GM19238 (cell line): ENCODE data around the gene CHMP1A.
"Not testable (repeated sequence)": the region's sequence is repeated elsewhere in the genome, so short reads cannot be mapped to it uniquely, and the experiment has no call there.

Source experiments
- DNase-seq: peaks from one replicate; pipeline ENCODE4 v3.0.0; 2011; ENCODE audit warnings: low spot score; ENCODE audit not compliant: insufficient read length

CHMP1A gene

GRCh38 chr16:89691986-89692569 lies 34.6 kb upstream of the CHMP1A start:
- no peak for DNase-seq

DNA sequence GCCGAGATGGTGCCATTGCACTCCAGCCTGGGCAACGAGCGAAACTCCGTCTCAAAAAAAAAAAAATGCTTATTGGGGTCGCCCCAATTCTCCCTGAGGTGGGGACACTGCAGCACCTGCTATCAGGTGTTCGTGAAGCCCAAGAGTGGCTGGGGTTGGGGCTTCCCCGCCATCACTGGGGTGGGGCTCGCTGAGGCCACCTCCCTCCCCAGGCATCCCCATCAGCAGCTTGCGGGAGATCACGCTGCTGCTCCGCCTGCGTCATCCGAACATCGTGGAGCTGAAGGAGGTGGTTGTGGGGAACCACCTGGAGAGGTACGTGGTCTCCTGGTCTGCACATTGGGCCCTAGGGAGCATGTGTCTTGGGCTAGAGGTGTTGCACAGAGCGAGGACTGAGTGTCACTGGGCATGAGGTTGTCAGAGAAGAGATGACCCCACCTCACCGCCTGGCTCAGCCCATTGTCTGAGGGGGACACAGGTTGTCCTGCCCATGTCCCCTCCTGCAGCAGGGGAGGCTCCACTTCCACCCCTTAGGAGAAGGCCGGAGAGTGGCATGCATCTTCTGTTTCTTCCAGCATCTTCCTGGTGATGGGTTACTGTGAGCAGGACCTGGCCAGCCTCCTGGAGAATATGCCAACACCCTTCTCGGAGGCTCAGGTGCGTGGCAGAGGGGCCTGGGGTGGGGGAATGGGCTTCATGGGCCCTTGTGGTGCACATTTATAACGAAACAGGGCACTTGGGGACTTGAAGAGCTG lies 33.9 kb upstream of the CHMP1A start:
- DNase-seq = no peak

DNA sequence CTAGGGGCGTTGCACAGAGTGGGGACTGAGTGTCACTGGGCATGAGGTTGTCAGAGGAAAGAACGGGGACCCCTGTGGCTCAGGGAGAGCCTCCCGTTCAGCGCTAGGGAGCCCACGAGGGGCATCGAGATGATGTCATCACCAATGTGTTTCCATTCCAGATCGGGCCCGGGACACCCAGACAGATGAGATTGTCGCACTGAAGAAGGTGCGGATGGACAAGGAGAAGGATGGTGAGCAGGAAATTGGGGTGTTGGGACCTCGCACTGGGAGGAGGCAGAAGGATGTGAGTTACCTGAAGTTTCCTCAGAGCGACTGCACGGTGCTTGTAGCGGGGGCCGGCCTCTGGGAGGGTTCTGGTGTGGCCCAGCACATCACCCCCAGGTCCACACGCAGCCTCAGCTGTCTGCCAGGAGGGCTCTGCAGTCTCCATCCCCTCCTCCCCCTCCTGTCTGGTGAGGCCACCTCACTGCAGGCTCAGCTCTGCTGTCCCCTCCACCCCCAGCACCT lies 32.9 kb upstream of the CHMP1A start:
- DNase-seq = no peak

DNA sequence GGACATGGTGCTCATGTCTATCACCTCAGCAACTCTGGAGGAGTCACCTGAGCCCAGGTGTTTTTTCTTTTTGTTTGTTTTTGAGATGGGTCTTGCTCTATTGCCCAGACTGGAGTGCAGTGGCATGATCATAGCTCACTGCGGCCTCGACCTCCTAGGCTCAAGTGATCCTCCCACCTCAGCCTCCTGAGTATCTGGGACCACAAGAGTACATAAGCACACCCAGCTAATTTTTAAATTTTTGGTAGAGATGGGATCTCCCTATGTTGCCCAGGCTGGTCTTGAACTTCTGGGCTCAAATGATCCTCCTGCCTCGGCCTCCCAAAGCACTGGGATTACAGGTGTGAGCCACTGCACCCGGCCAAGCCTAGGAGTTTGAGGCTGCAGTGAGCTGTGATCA lies 32.1 kb upstream of the CHMP1A start:
- DNase-seq = not testable (repeated sequence)

DNA sequence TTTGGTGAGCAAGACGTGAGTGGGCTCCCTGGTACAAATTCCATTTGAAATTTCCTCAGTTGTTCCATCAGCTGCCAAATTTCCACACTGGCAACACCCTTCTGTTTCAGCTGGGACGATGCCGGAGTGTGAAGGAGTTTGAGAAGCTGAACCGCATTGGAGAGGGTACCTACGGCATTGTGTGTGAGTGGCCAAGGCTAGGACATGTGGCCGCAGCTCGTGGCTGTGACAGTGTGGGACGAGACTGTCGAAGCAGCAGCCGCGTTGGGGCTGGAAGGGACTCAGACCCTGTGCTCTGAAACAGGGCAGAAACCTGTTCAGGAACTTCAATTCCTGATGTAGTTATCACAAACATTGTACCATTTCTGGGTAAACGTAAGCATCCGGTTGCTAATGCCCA lies 31.6 kb upstream of the CHMP1A start:
- no peak for DNase-seq

DNA sequence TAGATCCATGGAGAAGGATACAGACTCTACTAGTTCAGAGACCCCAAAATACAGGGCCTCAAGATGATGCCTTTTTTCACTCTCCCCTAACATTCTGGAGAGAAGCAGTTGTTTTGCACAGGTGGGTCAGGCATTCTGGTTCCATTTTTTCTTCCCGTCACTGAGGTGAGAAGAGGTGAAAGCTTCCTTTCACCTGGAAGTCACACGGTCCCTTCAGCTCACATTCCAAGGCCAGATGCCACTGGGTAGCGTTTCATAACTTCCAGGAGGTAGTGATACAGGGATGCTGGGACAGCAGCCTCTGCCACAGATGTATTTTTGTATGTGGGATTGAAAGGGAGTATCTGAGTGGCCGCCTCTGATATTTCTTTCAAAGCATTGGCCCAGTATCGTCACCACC lies 30.9 kb upstream of the CHMP1A start:
- no peak for DNase-seq

DNA sequence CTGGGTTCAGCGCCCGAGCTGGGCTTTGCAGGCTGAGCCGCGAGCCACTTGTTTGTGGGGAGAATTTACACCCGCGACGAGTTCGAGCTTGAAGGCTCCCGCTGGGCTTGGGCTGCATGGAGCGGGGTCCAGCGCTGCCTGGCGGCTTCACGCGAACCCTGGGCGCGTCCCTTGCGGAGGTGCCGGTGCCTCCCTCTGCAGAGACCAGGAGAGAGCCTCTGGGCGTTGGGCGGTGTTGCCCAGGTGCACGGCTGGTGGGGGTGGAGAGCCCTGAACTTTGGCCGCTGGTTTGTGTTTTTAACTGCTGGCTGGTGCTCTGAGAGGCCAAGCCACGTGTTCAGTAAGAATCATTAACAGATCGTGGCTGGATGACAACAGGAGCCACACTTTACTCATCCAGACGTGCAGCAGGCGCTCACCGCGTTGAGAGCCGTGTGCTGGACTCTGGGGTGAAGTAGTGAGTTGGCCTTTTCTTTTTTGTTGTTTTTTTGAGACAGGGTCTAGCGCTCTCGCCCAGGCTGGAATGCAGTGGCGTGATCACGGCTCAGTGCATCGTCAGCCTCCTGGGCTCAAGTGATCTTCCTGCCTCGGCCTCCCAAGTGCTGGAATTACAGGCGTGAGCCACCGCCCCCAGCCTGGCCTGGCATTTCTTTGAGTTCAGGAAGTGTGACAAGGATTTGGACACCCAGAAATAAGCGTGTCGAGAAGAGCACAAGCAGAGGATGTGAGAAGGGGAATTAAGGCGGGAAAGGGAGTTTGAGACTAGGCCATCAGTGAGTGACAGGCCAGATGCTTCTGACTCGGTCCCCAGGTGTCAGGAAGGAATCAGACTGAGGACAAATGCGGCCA lies 29.8 kb upstream of the CHMP1A start:
- DNase-seq = peak; percentile 74

GRCh38 chr16:89686520-89687091 lies 29.1 kb upstream of the CHMP1A start, which contains the start of gene CDK10:
TSS of gene CDK10 (plus strand) at chr16:89686689. CDS start at chr16:89686711, 22 bp downstream.
- DNase-seq = peak; percentile 93

GRCh38 chr16:89685916-89686315 lies 28.4 kb upstream of the CHMP1A start:
- DNase-seq = no peak

DNA sequence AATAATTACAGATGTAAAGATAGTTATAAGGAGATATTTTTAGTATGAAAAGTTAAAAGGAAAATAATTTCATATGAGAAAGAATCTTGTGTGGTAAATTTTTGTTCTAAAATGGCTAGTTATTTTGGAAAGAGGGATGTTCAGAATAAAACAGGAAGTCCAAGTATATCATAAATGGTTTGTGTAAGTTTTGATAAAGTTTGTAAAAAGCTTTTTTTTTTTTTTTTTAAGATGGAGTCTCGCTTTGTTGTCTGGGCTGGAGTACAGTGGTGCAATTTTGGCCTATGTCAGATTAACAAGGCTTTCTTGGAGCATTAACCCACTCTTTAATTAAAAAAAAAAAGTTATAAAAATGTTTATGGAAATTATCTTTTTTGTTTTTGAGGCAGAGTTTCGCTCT lies 20.8 kb upstream of the CHMP1A start:
- no peak for DNase-seq

GRCh38 chr16:89672177-89672941 lies 14.9 kb upstream of the CHMP1A start:
- no peak for DNase-seq

GRCh38 chr16:89671565-89671964 lies 14.1 kb upstream of the CHMP1A start:
- not testable (repeated sequence) for DNase-seq

- DNase-seq = no peak
Measured at GRCh38 chr16:89670496-89671431, 13.3 kb upstream of the CHMP1A start.

GRCh38 chr16:89669755-89670154 lies 12.2 kb upstream of the CHMP1A start:
- no peak for DNase-seq

DNA sequence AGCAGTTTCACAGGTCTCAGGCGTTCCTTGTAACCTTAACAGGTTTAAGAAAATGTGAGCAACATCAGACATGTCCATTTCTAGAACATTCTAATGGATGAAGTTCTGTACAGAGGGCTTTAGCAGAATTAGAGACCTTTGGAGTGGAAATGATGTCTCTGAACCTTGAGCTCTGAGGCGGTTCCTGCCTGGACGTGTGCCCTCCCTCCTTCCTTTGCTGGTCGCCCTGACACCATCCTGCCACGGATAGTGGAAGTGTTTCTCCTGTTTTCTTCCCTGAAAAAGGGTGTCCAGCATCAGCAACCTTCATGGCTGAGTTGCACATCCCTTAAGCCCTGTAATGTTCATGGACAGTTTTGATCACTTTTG lies 11.3 kb upstream of the CHMP1A start:
- no peak for DNase-seq

GRCh38 chr16:89667633-89668032 lies 10.1 kb upstream of the CHMP1A start:
- DNase-seq = no peak

- not testable (repeated sequence) for DNase-seq
Measured at GRCh38 chr16:89667000-89667399, 9.5 kb upstream of the CHMP1A start.

DNA sequence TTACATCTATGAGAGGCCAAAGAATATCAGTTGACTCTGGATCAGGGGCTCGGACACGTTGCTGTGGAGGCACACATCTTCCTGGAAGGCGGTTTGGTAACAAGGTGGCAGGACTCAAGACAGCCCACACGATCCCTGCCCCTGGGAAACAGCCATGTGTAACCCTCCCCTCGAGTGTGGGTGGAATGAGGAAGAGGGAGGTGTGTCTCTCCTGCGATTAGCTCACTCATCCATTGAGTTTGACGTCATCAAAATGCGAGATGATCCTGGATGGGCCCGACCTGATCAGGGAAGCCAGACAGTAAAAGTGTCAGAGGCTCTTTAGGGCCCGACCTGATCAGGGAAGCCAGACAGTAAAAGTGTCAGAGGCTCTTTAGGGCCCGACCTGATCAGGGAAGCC lies 6.7 kb upstream of the CHMP1A start:
- not testable (repeated sequence) for DNase-seq

DNA sequence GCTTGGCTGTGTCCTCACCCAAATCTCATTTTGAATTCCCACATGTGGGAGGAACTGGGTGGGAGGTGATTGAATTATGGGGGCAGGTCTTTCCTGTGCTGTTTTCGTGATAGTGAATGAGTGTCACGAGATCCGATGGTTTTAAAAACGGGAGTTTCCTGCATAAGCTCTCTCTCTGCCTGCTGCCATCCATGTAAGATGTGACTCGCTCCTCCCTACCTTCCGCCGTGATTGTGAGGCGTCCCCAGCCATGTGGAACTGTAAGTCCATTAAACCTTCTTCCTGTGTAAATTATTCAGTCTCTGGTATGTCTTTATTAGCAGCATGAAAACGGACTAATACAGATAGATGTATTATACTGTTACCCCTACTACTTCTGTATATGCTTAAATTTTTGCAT lies 3.7 kb upstream of the CHMP1A start:
- no peak for DNase-seq

DNA sequence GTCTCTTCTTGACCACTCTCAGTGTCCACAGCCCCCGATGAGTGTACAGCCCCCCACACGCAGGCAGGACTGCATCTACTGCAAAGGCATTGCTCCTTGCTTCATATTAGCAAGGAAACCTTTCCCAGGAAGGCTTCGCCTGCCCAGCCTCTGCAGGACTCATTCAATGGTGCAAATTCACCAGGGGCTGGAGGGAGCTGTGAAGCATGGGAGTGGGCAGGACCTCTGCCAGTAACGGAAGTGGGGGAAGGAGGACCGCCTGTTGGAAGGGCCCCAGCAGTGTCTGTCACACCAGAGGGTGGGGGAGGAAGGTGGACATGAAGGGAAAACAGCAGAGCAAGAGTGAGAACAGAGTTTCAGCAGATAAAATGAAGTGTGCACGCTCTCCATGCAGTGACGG lies 2.6 kb upstream of the CHMP1A start:
- DNase-seq = no peak
